Measurements from ENCODE around the gene TMPRSS13. TPM values are rescaled to one million over a fixed set of nuclear protein-coding genes. Genes with fewer than 3 reads are reported as not detected.
A peak's percentile ranks its signal among the peaks of the same experiment; 100 is the strongest.

TMPRSS13 gene
- total RNA-seq, 4 donors from 2014 or later: 0.60 to 1.7 TPM; not detected in 2

DNA sequence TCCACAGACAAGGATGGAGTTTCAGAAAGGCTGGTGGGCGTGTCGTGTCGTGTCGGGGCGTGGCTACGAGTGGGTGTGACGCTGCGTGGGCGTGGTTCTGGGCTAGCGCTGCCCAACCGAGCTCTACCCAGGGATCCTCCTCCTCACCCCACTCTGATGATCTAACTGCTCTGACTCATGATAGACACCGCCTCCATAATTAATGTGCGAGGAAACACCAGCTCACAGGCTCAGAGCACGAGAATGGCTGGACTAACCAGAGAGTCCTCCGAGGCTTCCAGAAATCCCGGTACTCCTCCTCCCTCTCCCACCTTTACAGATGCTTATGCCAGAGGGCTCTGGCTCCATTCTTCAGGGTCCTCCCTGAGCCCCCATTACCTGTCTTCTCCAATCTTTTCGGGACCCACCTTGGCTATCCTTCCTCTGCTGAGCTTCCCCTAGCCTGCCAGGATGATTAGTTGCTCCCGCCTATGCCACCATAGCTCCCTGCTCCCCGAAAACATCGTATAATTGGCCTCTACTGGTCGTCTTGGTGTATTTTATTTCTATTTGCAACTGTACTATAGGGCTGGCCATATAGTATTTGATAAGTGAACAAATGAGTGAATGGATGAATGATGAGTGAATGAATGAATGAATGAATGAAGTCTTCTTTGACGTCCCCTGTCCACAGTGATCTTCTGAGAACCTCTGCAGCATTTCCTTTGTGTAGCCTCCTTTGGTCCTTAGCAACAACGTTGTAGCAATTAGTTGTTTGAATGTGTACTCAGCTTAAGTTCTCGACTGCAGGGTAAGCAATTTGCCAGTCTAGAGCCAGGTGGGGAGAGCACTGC is 21.7 kb downstream of the TMPRSS13 start:
- 29 to 36% methylated on average over 21 to 23 of the region's 24 CpGs for WGBS, 2 donors
- DNase-seq (ENCODE audit: low spot score in 2 of 2): peak; percentile 61 to 84
- peaks cover 0 to 8% (median 3%) of the 10 kb centered on the region in 4 donors for H3K4me1 ChIP-seq
- no peaks in the 10 kb centered on the region for H3K36me3 ChIP-seq
- no peaks in the 10 kb centered on the region for H3K27me3 ChIP-seq
- no peak overlapping the region for H3K4me3 ChIP-seq
- H3K9me3 ChIP-seq: no peaks in the 10 kb centered on the region
- H3K27ac ChIP-seq: peak overlapping the region in 1 of 4 donors; percentile 9
- no peak for TF ChIP-seq POLR2A (IDR thresholded peaks at IDR 0.05)
- peak in 1 of 2 donors; percentile 21 for TF ChIP-seq EP300 (IDR thresholded peaks at IDR 0.05)
- TF ChIP-seq, protein P1, sequence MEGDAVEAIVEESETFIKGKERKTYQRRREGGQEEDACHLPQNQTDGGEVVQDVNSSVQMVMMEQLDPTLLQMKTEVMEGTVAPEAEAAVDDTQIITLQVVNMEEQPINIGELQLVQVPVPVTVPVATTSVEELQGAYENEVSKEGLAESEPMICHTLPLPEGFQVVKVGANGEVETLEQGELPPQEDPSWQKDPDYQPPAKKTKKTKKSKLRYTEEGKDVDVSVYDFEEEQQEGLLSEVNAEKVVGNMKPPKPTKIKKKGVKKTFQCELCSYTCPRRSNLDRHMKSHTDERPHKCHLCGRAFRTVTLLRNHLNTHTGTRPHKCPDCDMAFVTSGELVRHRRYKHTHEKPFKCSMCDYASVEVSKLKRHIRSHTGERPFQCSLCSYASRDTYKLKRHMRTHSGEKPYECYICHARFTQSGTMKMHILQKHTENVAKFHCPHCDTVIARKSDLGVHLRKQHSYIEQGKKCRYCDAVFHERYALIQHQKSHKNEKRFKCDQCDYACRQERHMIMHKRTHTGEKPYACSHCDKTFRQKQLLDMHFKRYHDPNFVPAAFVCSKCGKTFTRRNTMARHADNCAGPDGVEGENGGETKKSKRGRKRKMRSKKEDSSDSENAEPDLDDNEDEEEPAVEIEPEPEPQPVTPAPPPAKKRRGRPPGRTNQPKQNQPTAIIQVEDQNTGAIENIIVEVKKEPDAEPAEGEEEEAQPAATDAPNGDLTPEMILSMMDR (IDR thresholded peaks at IDR 0.05): no peak

DNA sequence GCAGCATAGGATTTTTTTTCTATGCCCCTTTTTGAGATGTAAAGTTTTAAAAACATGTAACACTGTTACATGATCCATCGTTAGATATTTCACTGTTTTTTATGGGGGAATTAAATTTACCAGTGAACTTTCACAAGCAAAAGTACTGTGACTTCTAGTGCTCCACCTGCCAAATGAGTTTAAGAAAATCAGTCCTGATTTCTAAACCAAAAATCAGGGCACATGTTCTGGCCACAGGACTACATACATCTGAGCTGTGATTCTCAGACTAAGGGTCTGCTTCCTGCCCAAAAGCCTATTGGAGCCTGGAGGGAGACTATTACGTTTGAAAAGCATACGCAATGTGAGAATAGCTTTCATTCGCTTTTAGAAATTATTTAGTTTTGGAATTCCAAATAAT is 22.5 kb downstream of the TMPRSS13 start:
- Histone ChIP-seq H3K27ac (no peak overlapping the region), H3K4me3 (no peak overlapping the region), H3K4me1 (peaks cover 0 to 8% (median 3%) of the 10 kb centered on the region in 4 donors), H3K36me3 (no peaks in the 10 kb centered on the region), H3K9me3 (no peaks in the 10 kb centered on the region), H3K27me3 (no peaks in the 10 kb centered on the region)
- WGBS, 2 donors: 75 to 78% methylated on average over 4 of the region's 4 CpGs
- TF ChIP-seq EP300 (IDR thresholded peaks at IDR 0.05): no peak
- TF ChIP-seq, protein P1 (IDR thresholded peaks at IDR 0.05): no peak
- TF ChIP-seq POLR2A (IDR thresholded peaks at IDR 0.05): no peak
- DNase-seq (ENCODE audit: low spot score in 2 of 2): no peak

DNA sequence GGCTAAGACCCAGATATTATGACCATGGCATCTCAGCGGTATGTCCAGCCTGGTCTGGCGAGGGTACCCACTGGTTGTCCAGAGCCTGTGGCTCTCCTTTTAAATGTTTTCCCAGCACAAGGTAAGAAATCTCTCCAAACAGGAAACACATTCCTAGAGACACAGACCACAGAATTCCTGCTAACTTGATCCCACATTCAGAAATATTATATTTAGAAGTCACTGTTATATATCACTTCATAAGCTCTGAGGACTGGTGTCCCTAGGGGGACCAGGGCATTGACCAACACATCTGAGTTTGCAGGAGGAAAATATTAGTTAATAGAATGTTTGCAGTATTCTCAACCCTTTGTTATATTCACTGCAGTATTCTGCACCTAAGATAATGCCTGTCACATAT is 23.1 kb downstream of the TMPRSS13 start:
- Histone ChIP-seq H3K27me3 (no peaks in the 10 kb centered on the region), H3K4me3 (no peak overlapping the region), H3K4me1 (peaks cover 0 to 8% (median 3%) of the 10 kb centered on the region in 4 donors), H3K36me3 (no peaks in the 10 kb centered on the region), H3K9me3 (no peaks in the 10 kb centered on the region), H3K27ac (no peak overlapping the region)
- no peak for DNase-seq (ENCODE audit: low spot score in 2 of 2)
- no peak for TF ChIP-seq POLR2A (IDR thresholded peaks at IDR 0.05)
- TF ChIP-seq, protein P1 (IDR thresholded peaks at IDR 0.05): no peak
- no peak for TF ChIP-seq EP300 (IDR thresholded peaks at IDR 0.05)
- 97 to 100% methylated on average over 2 of the region's 2 CpGs for WGBS, 2 donors

DNA sequence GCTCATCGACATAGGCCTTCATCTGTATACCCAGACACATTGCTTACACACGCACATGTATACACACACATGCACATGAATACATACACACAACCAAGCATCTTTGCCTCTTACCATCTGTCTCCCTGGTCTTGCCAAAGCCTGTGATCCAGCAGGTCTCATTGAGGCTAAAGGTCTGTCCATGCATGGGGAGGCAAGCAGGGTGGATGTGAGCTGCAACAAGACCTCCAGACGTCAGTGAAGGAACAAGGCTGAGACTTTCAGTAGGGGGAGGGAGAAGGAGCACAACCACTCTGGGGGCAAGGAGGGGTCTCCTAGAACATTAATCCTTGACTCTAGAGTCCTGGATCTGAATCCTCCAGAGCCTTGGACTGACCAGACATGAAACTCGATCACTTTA is 23.7 kb downstream of the TMPRSS13 start:
- H3K36me3 ChIP-seq: no peaks in the 10 kb centered on the region
- H3K9me3 ChIP-seq: no peaks in the 10 kb centered on the region
- peaks cover 0 to 8% (median 3%) of the 10 kb centered on the region in 4 donors for H3K4me1 ChIP-seq
- no peak overlapping the region for H3K27ac ChIP-seq
- no peak for TF ChIP-seq EP300 (IDR thresholded peaks at IDR 0.05)
- TF ChIP-seq, protein P1 (IDR thresholded peaks at IDR 0.05): no peak
- TF ChIP-seq POLR2A (IDR thresholded peaks at IDR 0.05): no peak
- 75 to 88% methylated on average over 4 of the region's 4 CpGs for WGBS, 2 donors
- H3K4me3 ChIP-seq: no peak overlapping the region
- DNase-seq (ENCODE audit: low spot score in 2 of 2): no peak
- H3K27me3 ChIP-seq: no peaks in the 10 kb centered on the region
